Upper lobe of left lung (tissue), 4 donors: ENCODE measurements around the gene MMP12.

Experiments
- EP300 ChIP-seq, 4 donors: sonication (generic); formaldehyde crosslinking; IDR thresholded peaks; one replicate each; pipeline ENCODE4 v1.5.1; 2017; ENCODE audit warnings: antibody characterized with exemption in 4 of 4, control low read depth in 2 of 4
- POLR2A ChIP-seq, 4 donors: fragments of 450-650 bp; IDR thresholded peaks; one replicate each; pipeline ENCODE4 v1.5.1; 2016 to 2017; ENCODE audit warnings: antibody characterized with exemption in 4 of 4, mild to moderate bottlenecking in 2 of 4
- TF ChIP-seq, protein P1 (sequence below), 6 experiments: fragments of 450-650 bp in 4 of 6; fragments of 200-600 bp in 2 of 6; sonication (generic) in 2 of 6; IDR thresholded peaks; one replicate each; pipeline ENCODE4 v1.5.1; 2016 to 2019; ENCODE audit warnings: antibody characterized with exemption in 6 of 6

DNA sequence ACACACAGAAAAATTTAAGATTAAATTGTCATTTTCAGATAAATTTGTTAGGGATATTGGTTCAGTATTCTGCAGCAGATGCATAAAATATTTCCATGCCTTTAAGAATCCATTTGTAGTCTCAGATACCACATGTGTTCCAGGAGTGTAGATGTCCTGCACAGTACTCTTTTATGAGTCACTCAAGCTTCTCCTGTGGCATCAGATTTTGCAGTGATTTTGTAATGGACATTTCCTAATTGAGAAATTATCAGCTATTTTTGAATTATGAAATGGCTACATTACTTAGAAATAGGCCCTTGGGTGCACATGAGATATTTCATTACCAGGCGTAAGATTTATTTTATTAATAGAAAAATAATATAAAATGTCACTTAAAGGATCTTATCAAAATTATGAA is 50.2 kb downstream of the MMP12 start:
- no peak for TF ChIP-seq POLR2A (IDR thresholded peaks at IDR 0.05)
- TF ChIP-seq, protein P1, sequence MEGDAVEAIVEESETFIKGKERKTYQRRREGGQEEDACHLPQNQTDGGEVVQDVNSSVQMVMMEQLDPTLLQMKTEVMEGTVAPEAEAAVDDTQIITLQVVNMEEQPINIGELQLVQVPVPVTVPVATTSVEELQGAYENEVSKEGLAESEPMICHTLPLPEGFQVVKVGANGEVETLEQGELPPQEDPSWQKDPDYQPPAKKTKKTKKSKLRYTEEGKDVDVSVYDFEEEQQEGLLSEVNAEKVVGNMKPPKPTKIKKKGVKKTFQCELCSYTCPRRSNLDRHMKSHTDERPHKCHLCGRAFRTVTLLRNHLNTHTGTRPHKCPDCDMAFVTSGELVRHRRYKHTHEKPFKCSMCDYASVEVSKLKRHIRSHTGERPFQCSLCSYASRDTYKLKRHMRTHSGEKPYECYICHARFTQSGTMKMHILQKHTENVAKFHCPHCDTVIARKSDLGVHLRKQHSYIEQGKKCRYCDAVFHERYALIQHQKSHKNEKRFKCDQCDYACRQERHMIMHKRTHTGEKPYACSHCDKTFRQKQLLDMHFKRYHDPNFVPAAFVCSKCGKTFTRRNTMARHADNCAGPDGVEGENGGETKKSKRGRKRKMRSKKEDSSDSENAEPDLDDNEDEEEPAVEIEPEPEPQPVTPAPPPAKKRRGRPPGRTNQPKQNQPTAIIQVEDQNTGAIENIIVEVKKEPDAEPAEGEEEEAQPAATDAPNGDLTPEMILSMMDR (IDR thresholded peaks at IDR 0.05), result no peak
- TF ChIP-seq EP300 (IDR thresholded peaks at IDR 0.05), result no peak
